H1 (cell line): ENCODE data around the gene CHD9. TPM values are rescaled to one million over a fixed set of nuclear protein-coding genes. Genes with fewer than 3 reads are reported as not detected.

Experiments
- CTCF ChIA-PET: fragments of 300-600 bp; sonication (Branson Sonifier 250); formaldehyde crosslinking; loops from one replicate; lab custom pipeline; 2021; ENCODE audit not compliant: partially characterized antibody; lab: Charles Lee
- POLR2A ChIA-PET: fragments of 300-600 bp; sonication (Branson Sonifier 250); formaldehyde crosslinking; loops from one replicate; lab custom pipeline; 2021; ENCODE audit warnings: inconsistent platforms; ENCODE audit not compliant: partially characterized antibody; lab: Charles Lee
- DNase-seq, 2 experiments: peaks; one replicate each; pipeline versions ENCODE4 v3.0.0 to v3.0.0-alpha.2; 2010 to 2022; ENCODE audit warnings: low spot score in 2 of 2, low read depth in 1 of 2, mixed read lengths in 1 of 2
- FAIRE-seq: peaks from 2 replicates; lab custom pipeline; 2011; peaks lifted over from hg19 to GRCh38; lab: Jason Lieb, UNC
- H2AFZ ChIP-seq: 2 replicates; pipeline ENCODE4 v1.8.1; 2012; ENCODE audit warnings: low read length, inconsistent platforms
- H2AK5ac ChIP-seq: 2 replicates; pipeline ENCODE4 v1.6.1; 2013; ENCODE audit warnings: low read depth, low read length
- H2BK120ac ChIP-seq: replicated peaks from 2 replicates; pipeline ENCODE3; 2013; ENCODE audit warnings: low read depth, low read length, inconsistent platforms
- H2BK12ac ChIP-seq: 2 replicates; pipeline ENCODE4 v1.6.1; 2013; ENCODE audit warnings: low read depth, low read length
- H2BK15ac ChIP-seq: 2 replicates; pipeline ENCODE4 v1.6.1; 2013; ENCODE audit warnings: low read length
- H2BK20ac ChIP-seq: 2 replicates; pipeline ENCODE4 v1.6.1; 2013; ENCODE audit warnings: low read length
- H2BK5ac ChIP-seq: 2 replicates; pipeline ENCODE4 v1.6.1; 2013; ENCODE audit warnings: low read depth, low read length
- H3K14ac ChIP-seq: 2 replicates; pipeline ENCODE4 v1.6.1; 2013; ENCODE audit warnings: inconsistent platforms; ENCODE audit not compliant: insufficient read length
- H3K18ac ChIP-seq: 2 replicates; pipeline ENCODE4 v1.6.1; 2013; ENCODE audit warnings: low read length; ENCODE audit errors: extremely low read depth
- H3K23ac ChIP-seq: 2 replicates; pipeline ENCODE4 v1.6.1; 2013; ENCODE audit warnings: inconsistent platforms; ENCODE audit not compliant: insufficient read length
- H3K23me2 ChIP-seq: 2 replicates; pipeline ENCODE4 v1.6.1; 2013; ENCODE audit warnings: low read depth, low read length
- H3K27ac ChIP-seq: 2 replicates; pipeline ENCODE4 v1.6.1; 2011; ENCODE audit warnings: low read depth, low read length, inconsistent platforms
- H3K27me3 ChIP-seq, 4 experiments: replicated peaks in 1 of 4; 1 replicate in 1 of 4; 2 replicates in 3 of 4; pipeline versions ENCODE4 v1.6.1 to v1.8.1; 2011 to 2013; ENCODE audit warnings: low read length in 3 of 4, mild to moderate bottlenecking in 3 of 4, inconsistent platforms in 2 of 4, mixed read lengths in 2 of 4, moderate library complexity in 1 of 4; ENCODE audit not compliant: control insufficient read depth in 3 of 4, insufficient read depth in 3 of 4; ENCODE audit errors: extremely low read depth in 1 of 4
- H3K36me3 ChIP-seq, 4 experiments: 2 replicates each; pipeline versions ENCODE4 v1.6.1 to v1.8.1; 2011 to 2013; ENCODE audit warnings: mild to moderate bottlenecking in 4 of 4, low read length in 3 of 4, moderate library complexity in 2 of 4, control low read depth in 1 of 4, inconsistent platforms in 1 of 4; ENCODE audit not compliant: insufficient read depth in 4 of 4, control insufficient read depth in 2 of 4
- H3K4ac ChIP-seq: replicated peaks from 2 replicates; pipeline ENCODE3; 2013; ENCODE audit warnings: low read length, low read depth, mixed read lengths, inconsistent platforms; ENCODE audit not compliant: insufficient read length
- H3K4me1 ChIP-seq, 4 experiments: replicated peaks in 1 of 4; 1 replicate in 1 of 4; 2 replicates in 3 of 4; pipeline versions ENCODE4 v1.6.1 to v1.8.1; 2011 to 2013; ENCODE audit warnings: low read length in 3 of 4, inconsistent platforms in 2 of 4, mixed read lengths in 1 of 4; ENCODE audit not compliant: insufficient read depth in 4 of 4, control insufficient read depth in 3 of 4
- H3K4me2 ChIP-seq, 2 experiments: 2 replicates each; pipeline versions ENCODE4 v1.6.1 to v1.8.1; 2011 to 2013; ENCODE audit warnings: low read depth in 2 of 2, low read length in 2 of 2, control low read depth in 1 of 2, inconsistent platforms in 1 of 2, mild to moderate bottlenecking in 1 of 2; ENCODE audit not compliant: insufficient read depth in 1 of 2
- H3K4me3 ChIP-seq, 4 experiments: fragments of 200-600, 300-600 bp in 1 of 4; sonication (generic), shearing (Covaris generic), sonication (Bioruptor Twin) in 1 of 4; 2 replicates each; pipeline versions ENCODE4 v1.5.1 to v1.8.1; 2011 to 2016; ENCODE audit warnings: low read length in 4 of 4, low read depth in 3 of 4, control low read depth in 2 of 4, inconsistent platforms in 2 of 4, mild to moderate bottlenecking in 2 of 4, mixed read lengths in 1 of 4, moderate library complexity in 1 of 4; ENCODE audit not compliant: insufficient read depth in 2 of 4; ENCODE audit errors: extremely low read depth in 1 of 4
- H3K56ac ChIP-seq: replicated peaks from 2 replicates; pipeline ENCODE3; 2013; ENCODE audit warnings: low read depth, mild to moderate bottlenecking, mixed read lengths, low read length, inconsistent platforms; ENCODE audit not compliant: insufficient read length
- H3K79me1 ChIP-seq: 2 replicates; pipeline ENCODE4 v1.6.1; 2013; ENCODE audit warnings: low read depth, low read length, control low read depth
- H3K79me2 ChIP-seq, 2 experiments: 2 replicates each; pipeline versions ENCODE4 v1.6.1 to v1.8.1; 2012 to 2013; ENCODE audit warnings: low read length in 2 of 2, mild to moderate bottlenecking in 2 of 2, inconsistent platforms in 1 of 2; ENCODE audit not compliant: insufficient read depth in 2 of 2, control insufficient read depth in 1 of 2
- H3K9ac ChIP-seq, 4 experiments: replicated peaks in 1 of 4; 1 replicate in 1 of 4; 2 replicates in 3 of 4; pipeline versions ENCODE4 v1.6.1 to v1.8.1; 2011 to 2013; ENCODE audit warnings: low read depth in 3 of 4, low read length in 3 of 4, control low read depth in 2 of 4, mild to moderate bottlenecking in 2 of 4, moderate library complexity in 2 of 4, inconsistent platforms in 1 of 4; ENCODE audit errors: extremely low read depth in 1 of 4
- H3K9me3 ChIP-seq, 2 experiments: 2 replicates each; pipeline versions ENCODE4 v1.6.1 to v1.8.1; 2012 to 2013; ENCODE audit warnings: mild to moderate bottlenecking in 2 of 2, moderate library complexity in 2 of 2, control low read depth in 1 of 2, inconsistent platforms in 1 of 2, low read depth in 1 of 2, low read length in 1 of 2, mixed read lengths in 1 of 2; ENCODE audit not compliant: insufficient read depth in 2 of 2
- H4K20me1 ChIP-seq, 2 experiments: replicated peaks in 1 of 2; 2 replicates each; pipeline versions ENCODE3 to v1.8.1; 2011 to 2013; ENCODE audit warnings: inconsistent platforms in 2 of 2, low read length in 2 of 2, mild to moderate bottlenecking in 1 of 2; ENCODE audit not compliant: insufficient read depth in 2 of 2, control insufficient read depth in 1 of 2
- H4K5ac ChIP-seq: 2 replicates; pipeline ENCODE4 v1.6.1; 2013; ENCODE audit warnings: low read length, low read depth, mixed read lengths, inconsistent platforms; ENCODE audit not compliant: insufficient read length
- H4K8ac ChIP-seq: 2 replicates; pipeline ENCODE4 v1.8.0; 2013; ENCODE audit warnings: mild to moderate bottlenecking, moderate library complexity, low read length, inconsistent platforms; ENCODE audit not compliant: insufficient read depth; ENCODE audit errors: extremely low read depth
- H4K91ac ChIP-seq: replicated peaks from 2 replicates; pipeline ENCODE3; 2013; ENCODE audit warnings: low read length, mixed read lengths, inconsistent platforms; ENCODE audit not compliant: insufficient read length
- ASH2L ChIP-seq: fragments of 200-600, 300-600 bp; sonication (generic); IDR thresholded peaks from one replicate; pipeline ENCODE4 v1.7.1; 2017; ENCODE audit warnings: low read length
- BACH1 ChIP-seq: IDR thresholded peaks from 2 replicates; pipeline ENCODE4 v1.6.1; 2012; ENCODE audit warnings: low read length, improper control_type of control experiment
- CHD1 ChIP-seq: IDR thresholded peaks from 2 replicates; pipeline ENCODE4 v1.6.1; 2012; ENCODE audit warnings: low read depth, low read length, improper control_type of control experiment
- FOSL1 ChIP-seq: IDR thresholded peaks from 2 replicates; pipeline ENCODE4 v1.6.1; 2011; ENCODE audit warnings: mild to moderate bottlenecking, low read depth, low read length, moderate library complexity; ENCODE audit not compliant: insufficient read depth
- NANOG ChIP-seq: IDR thresholded peaks from 2 replicates; pipeline ENCODE4 v1.6.1; 2011; ENCODE audit warnings: low read length, low read depth, mild to moderate bottlenecking, inconsistent platforms; ENCODE audit not compliant: insufficient read depth, poor library complexity, severe bottlenecking
- POLR2A ChIP-seq, 2 experiments: IDR thresholded peaks; 1 replicate in 1 of 2; 2 replicates in 1 of 2; pipeline ENCODE4 v1.6.1; 2011; ENCODE audit warnings: low read depth in 2 of 2, low read length in 2 of 2, mild to moderate bottlenecking in 2 of 2; ENCODE audit errors: control extremely low read depth in 1 of 2
- SAP30 ChIP-seq: fragments of 300-600 bp; sonication (generic); IDR thresholded peaks from 2 replicates; pipeline ENCODE4 v1.7.1; 2012; ENCODE audit warnings: low read length, moderate library complexity, mild to moderate bottlenecking, inconsistent platforms; ENCODE audit not compliant: insufficient read depth, insufficient replicate concordance
- SP4 ChIP-seq: IDR thresholded peaks from 2 replicates; pipeline ENCODE4 v1.6.1; 2012; ENCODE audit warnings: low read length, inconsistent platforms
- TCF12 ChIP-seq: IDR thresholded peaks from 2 replicates; pipeline ENCODE4 v1.6.1; 2011; ENCODE audit warnings: low read depth, mild to moderate bottlenecking, low read length
- ZNF274 ChIP-seq: IDR thresholded peaks from 2 replicates; pipeline ENCODE4 v1.7.0; 2012; ENCODE audit warnings: low read length, borderline replicate concordance; ENCODE audit errors: extremely low read depth
- WGBS, 2 experiments: shearing (Covaris generic) in 1 of 2; methylation state at CpG; one replicate each; pipeline versions ENCODE4 v1.1.6 to v1.1.7; 2013 to 2015; ENCODE audit warnings: low lambda C conversion rate in 2 of 2, mixed read lengths in 2 of 2, inconsistent platforms in 1 of 2, low coverage in 1 of 2, missing lambda C conversion rate in 1 of 2; ENCODE audit not compliant: insufficient replicate concordance in 2 of 2, insufficient coverage in 1 of 2, insufficient read length in 1 of 2; ENCODE audit errors: extremely low coverage in 1 of 2, missing lambda C conversion rate in 1 of 2; 5-methylcytosine and 5-hydroxymethylcytosine counted together
- polyA plus RNA-seq, 7 experiments: library from polyadenylated mRNA; depleted of rRNA in 3 of 7; stranded (reverse) in 5 of 7; unstranded in 2 of 7; fragments of >200 nt in 5 of 7; fragments of 200-250 nt in 2 of 7; gene quantifications; 1 replicate in 5 of 7; 2 replicates in 1 of 7; 4 replicates in 1 of 7; pipeline versions ENCODE4 v1.2.1 to v1.2.3, GENCODE V29; 2011 to 2013; ENCODE audit warnings: missing spikeins in 2 of 7, mixed read lengths in 2 of 7
- total RNA-seq: library from RNA; stranded (reverse); fragmentation: NEBNext Ultra II Directional; extraction: Animal tissue kit (Norgen Biotek cat#: 25700); gene quantifications from 2 replicates; pipeline ENCODE4 v1.2.1, GENCODE V29; 2021

The CHD9 gene
- total and polyA plus RNA-seq, 2 of the 8 experiments (the other 6 are each of a cell fraction or from before 2014, with no cell fraction given) = 9.9 to 32.4 TPM

DNA sequence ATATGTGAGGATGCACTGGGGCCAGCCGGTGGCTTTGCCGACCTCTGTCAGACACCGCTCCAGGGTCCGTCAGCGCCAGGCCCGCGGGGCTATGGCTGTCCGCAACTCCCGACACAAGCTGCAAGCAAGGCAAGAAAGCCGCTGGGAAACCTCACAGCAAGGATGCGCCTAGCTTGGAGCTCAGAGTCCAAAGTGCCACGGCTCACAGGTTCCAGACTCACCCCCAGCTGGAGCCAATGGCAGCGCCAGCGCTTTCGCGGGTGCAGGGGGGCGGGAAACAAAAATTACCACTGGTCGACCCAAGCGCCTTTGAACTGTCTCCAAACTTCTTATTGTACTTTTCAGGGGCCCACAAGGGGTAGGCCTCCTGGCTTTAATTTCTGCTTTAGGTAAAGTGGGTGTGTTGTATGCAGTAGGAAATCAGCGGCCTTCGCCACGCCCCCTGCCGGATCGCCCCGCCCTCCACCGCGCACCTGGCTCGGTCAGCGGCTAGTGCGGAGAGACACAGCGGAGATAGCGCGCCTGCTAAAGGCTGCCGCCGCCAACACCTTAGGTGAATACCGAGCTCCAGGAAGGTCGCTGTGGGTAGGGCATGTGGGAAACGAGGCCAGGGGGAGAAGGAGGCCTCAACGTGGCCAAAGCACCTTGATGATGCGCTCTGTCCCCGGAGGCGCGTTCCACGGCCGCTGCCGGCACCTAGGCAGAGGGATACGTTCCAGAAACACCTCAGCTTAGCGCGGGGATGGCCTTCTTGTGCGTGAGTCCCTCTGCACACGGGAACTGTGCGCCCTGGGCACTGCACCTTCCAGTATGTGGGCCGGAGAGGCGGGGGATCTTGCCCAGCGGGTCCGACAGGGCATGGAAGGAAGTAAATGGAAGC is 318.4 kb downstream of the CHD9 start:
- H4K8ac ChIP-seq = no peak overlapping the region
- no peak overlapping the region for H3K27ac ChIP-seq
- no peak for FAIRE-seq
- no peaks in the 10 kb centered on the region for H3K9me3 ChIP-seq
- H3K4me1 ChIP-seq = 0 out of 7 replicates have a peak, but pooled peaks cover 0 to 2% (median 0%) of the 10 kb centered on the region in 4 experiments
- H3K27me3 ChIP-seq = no peaks in the 10 kb centered on the region
- CTCF ChIA-PET = interaction anchor here (1.3 kb wide), 1 partner anchor 11 kb away, joined by 3 read pairs; no protein-coding TSS in a partner anchor
- no peaks in the 10 kb centered on the region for H3K79me2 ChIP-seq
- TF ChIP-seq BACH1 (no peak), TCF12 (no peak), SP4 (no peak), POLR2A (IDR thresholded peaks at IDR 0.05; ENCODE audit: control extremely low read depth in 1 of 2, low read depth in 2 of 2, low read length in 2 of 2) (no peak), ASH2L (no peak), ZNF274 (no peak), FOSL1 (no peak), NANOG (no peak), CHD1 (no peak), SAP30 (no peak)
- TF ChIP-seq, all 59 proteins: peak for 0
- Histone ChIP-seq H4K20me1 (no peaks in the 10 kb centered on the region), H2BK15ac (no peak overlapping the region), H3K4ac (no peak overlapping the region), H4K91ac (no peak overlapping the region), H2BK12ac (no peak overlapping the region), H3K4me2 (peak overlapping the region in 1 of 2 experiments; percentile 35; a peak in 1 of 4 replicates), H3K9ac (no peak overlapping the region; a peak in 1 of 7 replicates), H3K4me3 (peak overlapping the region in 1 of 4 experiments; percentile 22; a peak in 1 of 8 replicates), H3K56ac (no peak overlapping the region), H2BK20ac (no peak overlapping the region), H3K23me2 (no peaks in the 10 kb centered on the region), H2AK5ac (no peak overlapping the region), H3K18ac (no peak overlapping the region), H4K5ac (no peak overlapping the region), H2BK5ac (peak overlapping the region; percentile 16; the same call in 1 of the 2 replicates), H2BK120ac (no peak overlapping the region), H3K14ac (no peak overlapping the region), H3K36me3 (no peaks in the 10 kb centered on the region), H2AFZ (peak overlapping the region; percentile 45; the same call in 1 of the 2 replicates), H3K23ac (no peak overlapping the region), H3K79me1 (no peaks in the 10 kb centered on the region)
- POLR2A ChIA-PET = interaction anchor here (1.3 kb wide), 1 partner anchor 56 kb away, joined by 3 read pairs; no protein-coding TSS in a partner anchor
- DNase-seq = peak; percentile 38 to 87
- WGBS, 2 experiments = 90% methylated on average over 54 of the region's 56 CpGs; no CpG with 5 or more reads in 1 of the 2 experiments
